MG63 (cell line): ENCODE measurements around the gene PLA2R1. TPM values are rescaled to one million over a fixed set of nuclear protein-coding genes. Genes with fewer than 3 reads are reported as not detected.

Source experiments
- DNase-seq: peaks from one replicate; pipeline ENCODE4 v3.0.0-alpha.2; 2020
- H3K27me3 ChIP-seq: fragments of 250-450 bp; sonication (Bioruptor Pico); 2 replicates; pipeline ENCODE4 v1.5.1; 2020; ENCODE audit warnings: mild to moderate bottlenecking, moderate library complexity
- H3K36me3 ChIP-seq: fragments of 250-450 bp; sonication (Bioruptor Pico); 2 replicates; pipeline ENCODE4 v1.5.1; 2020; ENCODE audit warnings: mild to moderate bottlenecking, moderate library complexity
- H3K4me3 ChIP-seq: fragments of 250-450 bp; sonication (Bioruptor Pico); 2 replicates; pipeline ENCODE4 v1.5.1; 2020; ENCODE audit warnings: mild to moderate bottlenecking, moderate library complexity
- H3K9me3 ChIP-seq: fragments of 250-450 bp; sonication (Bioruptor Pico); 2 replicates; pipeline ENCODE4 v1.5.1; 2020; ENCODE audit warnings: mild to moderate bottlenecking, moderate library complexity
- total RNA-seq: library from RNA; depleted of rRNA; stranded (reverse); fragments of >200 nt; shearing (Covaris generic); gene quantifications from 2 replicates; pipeline ENCODE4 v1.2.3, GENCODE V29; 2014; ENCODE audit warnings: low replicate concordance

PLA2R1 gene
- total RNA-seq, 1 experiment from 2014 or later = 0.36 TPM

DNA sequence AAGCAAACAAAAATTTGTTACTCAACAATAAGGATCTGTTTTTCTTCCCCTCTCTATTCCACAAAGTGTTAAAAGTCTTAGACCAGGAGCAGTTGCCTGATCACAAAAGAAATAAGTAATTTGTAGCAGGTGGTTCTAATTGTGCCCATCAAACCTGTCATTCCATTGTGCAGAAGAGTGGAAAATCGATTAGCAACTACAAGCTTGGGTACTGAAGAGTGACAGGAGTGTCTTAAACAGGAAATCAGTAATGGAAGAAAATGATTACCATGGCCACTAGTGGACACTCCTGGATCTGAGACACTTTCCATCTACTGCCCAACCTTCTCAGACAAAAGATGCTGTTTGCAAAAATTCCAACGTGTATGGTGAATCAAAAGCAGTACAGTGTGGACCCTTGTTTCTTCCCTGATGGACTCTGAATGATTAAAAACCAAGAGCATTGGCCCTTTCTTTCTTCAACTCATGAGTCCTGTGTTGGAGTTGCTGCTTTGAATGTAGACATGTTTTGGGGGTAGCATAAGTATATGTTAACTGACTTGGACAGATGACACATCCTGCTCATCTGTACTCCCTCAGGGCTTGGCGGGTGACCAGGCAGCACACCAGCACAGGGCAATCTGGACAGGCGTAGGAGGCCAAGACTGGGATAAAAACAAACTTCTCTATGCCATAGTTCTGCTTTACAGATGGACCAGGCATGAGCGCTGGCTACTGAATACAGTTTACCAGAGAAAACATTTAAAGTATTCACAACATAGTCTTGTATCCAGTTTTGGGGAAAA, 51.9 kb downstream of the PLA2R1 start:
- DNase-seq = peak; percentile 26
- peaks cover 4% of the 10 kb centered on the region; the same call in 1 of the 2 replicates for H3K9me3 ChIP-seq
- H3K27me3 ChIP-seq = no peaks in the 10 kb centered on the region
- H3K4me3 ChIP-seq = no peak overlapping the region
- no peaks in the 10 kb centered on the region; the same call in 1 of the 2 replicates for H3K36me3 ChIP-seq

DNA sequence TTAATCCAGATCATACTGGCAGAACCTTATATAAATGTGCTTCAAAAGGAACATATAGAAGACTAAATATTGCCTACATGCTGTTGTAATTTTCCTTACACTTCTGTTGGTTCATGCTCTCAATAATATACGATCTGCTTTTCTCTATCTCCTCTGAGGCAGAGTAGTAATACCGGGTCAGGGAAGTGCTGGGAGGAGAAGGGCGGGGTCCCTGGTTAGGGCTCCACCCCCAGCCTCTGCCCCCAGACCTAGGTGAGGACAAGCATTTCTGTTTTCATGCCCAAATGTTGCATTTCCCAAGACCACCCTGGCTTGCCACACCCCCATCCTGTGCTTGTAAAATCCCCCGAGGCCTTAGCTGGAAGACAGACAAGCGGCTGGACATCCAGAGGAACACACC, 55.3 kb downstream of the PLA2R1 start:
- no peaks in the 10 kb centered on the region; the same call in 1 of the 2 replicates for H3K36me3 ChIP-seq
- H3K4me3 ChIP-seq = no peak overlapping the region
- H3K27me3 ChIP-seq = no peaks in the 10 kb centered on the region
- no peak for DNase-seq
- peaks cover 4% of the 10 kb centered on the region; the same call in 1 of the 2 replicates for H3K9me3 ChIP-seq

- no peaks in the 10 kb centered on the region; the same call in 1 of the 2 replicates for H3K36me3 ChIP-seq
- no peak overlapping the region for H3K4me3 ChIP-seq
- H3K9me3 ChIP-seq = peaks cover 4% of the 10 kb centered on the region; the same call in 1 of the 2 replicates
- no peaks in the 10 kb centered on the region for H3K27me3 ChIP-seq
- no peak for DNase-seq
Measured at GRCh38 chr2:160006475-160006874, 55.9 kb downstream of the PLA2R1 start.

GRCh38 chr2:160005908-160006307, 56.5 kb downstream of the PLA2R1 start:
- peaks cover 4% of the 10 kb centered on the region; the same call in 1 of the 2 replicates for H3K9me3 ChIP-seq
- no peak for DNase-seq
- no peak overlapping the region for H3K4me3 ChIP-seq
- no peaks in the 10 kb centered on the region; the same call in 1 of the 2 replicates for H3K36me3 ChIP-seq
- H3K27me3 ChIP-seq = no peaks in the 10 kb centered on the region

DNA sequence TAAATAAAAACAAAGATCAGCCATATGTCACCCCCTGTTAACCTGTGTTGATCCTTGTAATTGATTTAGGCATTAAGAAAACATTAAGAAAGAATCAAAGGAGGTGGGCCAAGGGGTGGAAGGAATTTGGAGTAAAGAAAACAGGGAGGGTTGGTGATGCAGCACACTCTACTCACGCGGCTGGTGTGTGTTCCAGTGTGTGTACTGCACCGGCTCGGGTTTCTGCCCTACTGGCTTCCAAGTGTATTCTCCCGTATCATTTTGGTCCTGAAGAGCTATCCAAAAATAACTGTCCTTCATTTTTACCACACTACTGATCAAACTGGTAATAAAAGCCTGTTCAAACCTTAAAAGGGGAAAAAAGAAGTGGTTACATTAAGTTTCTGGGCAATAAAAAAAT, 56.9 kb downstream of the PLA2R1 start:
- Histone ChIP-seq H3K36me3 (no peaks in the 10 kb centered on the region; the same call in 1 of the 2 replicates), H3K9me3 (peaks cover 4% of the 10 kb centered on the region; the same call in 1 of the 2 replicates), H3K27me3 (no peaks in the 10 kb centered on the region), H3K4me3 (no peak overlapping the region)
- DNase-seq = no peak

DNA sequence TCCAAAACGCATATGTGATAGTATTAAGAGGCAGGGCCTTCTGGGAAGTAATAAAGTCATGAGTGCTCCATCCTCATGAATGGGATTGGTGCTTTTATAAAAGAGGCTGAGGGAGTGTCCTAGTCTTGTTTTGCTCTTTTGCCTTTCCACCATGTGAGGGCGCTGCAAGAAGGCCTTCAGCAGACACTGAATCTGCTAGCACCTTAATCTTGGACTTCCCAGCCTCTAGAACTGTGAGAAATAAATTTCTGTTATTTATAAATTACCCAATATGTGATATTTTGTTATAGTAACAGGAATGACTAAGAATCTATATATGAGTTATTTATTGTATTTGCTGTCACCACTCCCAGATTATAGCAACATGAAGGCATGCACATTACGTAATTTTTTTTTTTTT, 63.5 kb downstream of the PLA2R1 start:
- no peaks in the 10 kb centered on the region for H3K27me3 ChIP-seq
- no peak overlapping the region for H3K4me3 ChIP-seq
- H3K9me3 ChIP-seq = peaks cover 5% of the 10 kb centered on the region
- DNase-seq = no peak
- no peaks in the 10 kb centered on the region for H3K36me3 ChIP-seq

GRCh38 chr2:159998243-159998642, 64.2 kb downstream of the PLA2R1 start:
- Histone ChIP-seq H3K36me3 (no peaks in the 10 kb centered on the region), H3K4me3 (no peak overlapping the region), H3K27me3 (no peaks in the 10 kb centered on the region), H3K9me3 (peaks cover 5% of the 10 kb centered on the region)
- no peak for DNase-seq

DNA sequence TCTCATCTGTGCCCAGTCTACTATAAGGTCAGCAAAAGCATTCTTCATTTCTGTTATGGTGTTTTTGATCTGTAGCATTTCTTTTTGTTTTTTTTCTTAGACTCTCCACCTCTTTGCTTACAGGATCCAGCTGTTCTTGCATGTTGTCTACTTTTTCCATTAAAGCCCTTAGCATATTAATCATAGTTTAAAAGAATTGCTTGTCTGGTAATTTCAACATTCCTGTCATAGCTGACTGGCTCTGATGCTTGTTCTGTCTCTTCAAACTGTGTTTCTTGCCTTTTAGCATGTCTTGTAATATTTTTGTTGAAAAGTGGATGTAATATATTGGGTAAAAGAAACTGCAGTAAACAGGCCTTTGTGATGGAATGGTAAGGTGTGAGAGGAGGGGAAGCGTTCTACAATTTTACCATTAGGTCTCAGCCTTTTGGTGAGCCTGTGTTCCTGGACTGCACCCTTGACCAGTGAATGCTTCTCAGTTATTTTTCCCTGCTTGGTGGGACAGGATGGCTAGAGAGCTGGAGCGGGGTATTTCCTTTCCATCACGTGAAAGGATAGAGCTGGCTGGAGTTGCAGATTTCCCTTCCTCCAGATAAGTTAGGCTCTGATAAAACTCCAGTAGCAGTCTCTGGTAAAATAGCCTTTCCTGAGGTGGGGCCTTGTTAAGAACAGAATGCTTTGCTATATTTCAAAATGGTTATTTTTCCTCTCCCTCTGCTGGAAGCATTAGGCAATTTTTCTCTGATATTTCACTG, 65.4 kb downstream of the PLA2R1 start:
- Histone ChIP-seq H3K4me3 (no peak overlapping the region), H3K27me3 (no peaks in the 10 kb centered on the region), H3K36me3 (no peaks in the 10 kb centered on the region), H3K9me3 (peaks cover 5% of the 10 kb centered on the region)
- DNase-seq = no peak

DNA sequence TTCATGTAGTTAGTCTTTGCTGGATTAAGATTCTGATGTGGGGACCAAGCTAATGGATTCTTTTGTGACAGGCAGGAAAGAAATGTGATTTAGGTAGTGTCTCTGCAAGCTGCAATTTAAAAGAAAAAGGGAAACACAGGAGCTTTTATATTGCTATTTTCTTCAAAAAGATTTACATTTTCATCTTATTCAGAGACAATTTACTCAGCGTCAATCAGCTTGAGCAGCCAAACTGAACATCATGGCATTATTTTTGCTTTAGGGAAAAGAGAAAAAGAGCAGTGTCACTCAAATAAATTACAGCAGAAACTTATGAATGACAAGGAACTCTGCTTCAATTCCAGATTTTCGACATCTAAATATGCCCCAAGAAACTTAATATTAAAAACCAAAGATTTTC, 67.4 kb downstream of the PLA2R1 start:
- Histone ChIP-seq H3K36me3 (no peaks in the 10 kb centered on the region), H3K4me3 (no peak overlapping the region), H3K9me3 (peaks cover 3% of the 10 kb centered on the region; the same call in 1 of the 2 replicates), H3K27me3 (no peaks in the 10 kb centered on the region)
- DNase-seq = no peak

DNA sequence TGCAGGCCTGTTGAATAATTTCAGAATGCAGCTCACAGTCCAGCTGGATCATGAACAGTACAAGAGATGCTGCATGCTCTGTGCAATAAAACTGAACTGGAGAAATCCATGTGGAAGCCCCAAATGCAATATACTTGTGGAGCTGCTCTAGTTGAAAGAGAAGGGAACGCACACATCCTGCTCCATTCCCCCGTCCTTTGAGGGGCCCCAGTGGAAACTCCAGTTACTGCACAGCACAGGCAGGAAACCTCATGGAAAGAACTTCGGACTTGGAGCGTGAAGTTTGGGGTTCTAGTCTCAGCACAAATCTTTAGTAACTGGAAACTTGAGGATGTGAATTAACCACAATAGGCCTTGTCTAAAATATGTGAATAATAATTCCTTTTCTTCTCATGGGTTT, 73.2 kb downstream of the PLA2R1 start:
- no peaks in the 10 kb centered on the region for H3K27me3 ChIP-seq
- no peak overlapping the region for H3K4me3 ChIP-seq
- no peaks in the 10 kb centered on the region for H3K9me3 ChIP-seq
- DNase-seq = no peak
- no peaks in the 10 kb centered on the region for H3K36me3 ChIP-seq

GRCh38 chr2:159988412-159988970, 73.9 kb downstream of the PLA2R1 start:
- Histone ChIP-seq H3K27me3 (no peaks in the 10 kb centered on the region), H3K36me3 (no peaks in the 10 kb centered on the region), H3K9me3 (no peaks in the 10 kb centered on the region), H3K4me3 (no peak overlapping the region)
- DNase-seq = no peak

- no peaks in the 10 kb centered on the region for H3K27me3 ChIP-seq
- H3K9me3 ChIP-seq = no peaks in the 10 kb centered on the region
- no peak overlapping the region for H3K4me3 ChIP-seq
- DNase-seq = no peak
- no peaks in the 10 kb centered on the region for H3K36me3 ChIP-seq
Measured at GRCh38 chr2:159987181-159987580, 75.2 kb downstream of the PLA2R1 start.

- Histone ChIP-seq H3K9me3 (no peaks in the 10 kb centered on the region), H3K27me3 (no peaks in the 10 kb centered on the region), H3K36me3 (no peaks in the 10 kb centered on the region), H3K4me3 (no peak overlapping the region)
- DNase-seq = no peak
Measured at GRCh38 chr2:159985656-159986055, 76.8 kb downstream of the PLA2R1 start.

GRCh38 chr2:159984034-159984433, 78.4 kb downstream of the PLA2R1 start:
- Histone ChIP-seq H3K27me3 (no peaks in the 10 kb centered on the region), H3K4me3 (no peak overlapping the region), H3K36me3 (no peaks in the 10 kb centered on the region), H3K9me3 (no peaks in the 10 kb centered on the region)
- no peak for DNase-seq

DNA sequence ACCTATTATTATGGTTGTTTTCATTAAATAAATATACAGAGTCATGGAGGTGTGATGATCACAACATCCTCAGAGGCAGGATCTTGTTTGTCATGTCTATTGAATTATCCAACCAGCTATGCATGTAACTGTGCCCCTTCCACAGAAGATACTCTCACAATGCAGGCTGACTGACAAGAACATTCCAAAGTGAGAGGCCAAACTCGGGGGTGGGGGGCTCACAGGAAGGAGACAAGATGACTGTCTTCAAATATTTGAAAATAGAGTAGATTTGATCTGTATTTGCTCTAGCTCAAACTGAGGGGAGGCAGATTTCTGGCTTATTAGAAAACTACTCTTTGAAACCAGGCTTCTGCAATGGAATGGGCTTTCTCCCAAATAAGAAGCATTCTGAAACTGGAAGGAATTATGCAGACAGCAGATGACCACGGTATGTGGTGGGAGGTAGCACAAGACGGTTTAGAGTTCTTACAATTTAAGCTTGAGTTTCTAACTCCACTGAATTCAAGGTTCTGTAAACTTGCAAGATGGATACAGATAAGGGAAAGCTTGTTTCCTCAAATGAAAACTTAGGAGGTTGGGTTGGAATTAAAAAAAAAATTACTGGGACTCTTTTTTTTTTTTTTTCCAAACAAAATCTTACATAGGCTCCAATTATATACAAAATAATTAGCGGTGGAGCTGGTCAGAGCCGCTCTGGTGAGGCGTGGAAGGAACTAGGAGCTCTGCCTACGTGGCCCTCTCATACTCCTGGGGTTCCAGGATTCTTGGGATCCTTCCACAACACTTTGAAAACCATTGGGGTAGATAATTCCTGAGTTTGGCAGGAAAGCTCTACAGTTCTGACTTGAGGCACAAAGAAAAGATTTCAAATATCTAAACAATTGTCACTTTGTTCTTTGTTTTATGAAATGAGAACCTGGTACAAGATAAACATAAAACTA, 79.3 kb downstream of the PLA2R1 start:
- Histone ChIP-seq H3K27me3 (no peaks in the 10 kb centered on the region), H3K4me3 (no peak overlapping the region), H3K36me3 (no peaks in the 10 kb centered on the region), H3K9me3 (no peaks in the 10 kb centered on the region)
- DNase-seq = peak; percentile 25

DNA sequence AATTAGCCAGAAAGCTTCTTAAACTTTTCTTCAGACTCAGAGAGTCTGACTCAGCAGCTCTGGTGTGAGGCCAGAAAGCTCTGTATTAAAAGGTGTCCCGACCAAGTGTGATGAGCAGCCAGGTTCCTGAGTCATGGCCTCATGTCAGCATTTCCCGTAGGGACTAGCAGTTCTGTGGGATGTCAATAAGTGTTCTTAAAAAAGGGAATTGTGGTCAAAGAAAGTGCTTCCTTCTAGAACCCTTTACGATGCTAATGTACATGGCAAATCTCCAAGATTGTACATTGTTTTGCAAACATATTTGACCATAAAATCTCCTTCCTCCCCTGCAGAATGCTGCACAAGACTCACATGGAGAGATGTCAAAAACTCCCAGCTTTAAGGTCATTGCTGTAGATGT, 80.1 kb downstream of the PLA2R1 start:
- peak; percentile 87 for DNase-seq
- Histone ChIP-seq H3K36me3 (no peaks in the 10 kb centered on the region), H3K4me3 (no peak overlapping the region), H3K9me3 (no peaks in the 10 kb centered on the region), H3K27me3 (no peaks in the 10 kb centered on the region)
